Hippocampal formation (tissue), 2 donors: ENCODE measurements around the gene FAM72A.
"Not testable (repeated sequence)": the region's sequence is repeated elsewhere in the genome, so short reads cannot be mapped to it uniquely, and the experiment has no call there.

Experiments
- DNase-seq, 2 donors: peaks; one replicate each; lab custom pipeline; 2025; lab: John Stamatoyannopoulos, UW

Gene FAM72A

DNA sequence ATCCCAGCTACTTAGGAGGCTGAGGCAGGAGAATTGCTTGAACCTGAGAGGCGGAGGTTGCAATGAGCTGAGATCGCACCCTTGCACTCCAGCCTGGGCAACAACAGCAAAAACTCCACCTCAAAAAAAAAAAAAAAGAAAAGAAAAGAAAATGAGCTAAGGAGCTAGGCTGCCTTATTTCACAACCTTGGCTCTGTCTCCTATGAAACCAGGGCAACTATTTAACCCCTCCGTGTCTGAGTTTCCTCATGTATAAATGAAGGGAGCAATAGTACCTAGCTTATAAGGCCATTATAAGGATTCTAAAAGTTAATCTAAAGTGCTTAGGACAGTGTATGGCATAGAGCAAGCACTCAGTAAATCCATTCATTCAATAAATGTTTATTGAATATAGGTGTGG is 32.8 kb downstream of the FAM72A start:
- not testable (repeated sequence) for DNase-seq

DNA sequence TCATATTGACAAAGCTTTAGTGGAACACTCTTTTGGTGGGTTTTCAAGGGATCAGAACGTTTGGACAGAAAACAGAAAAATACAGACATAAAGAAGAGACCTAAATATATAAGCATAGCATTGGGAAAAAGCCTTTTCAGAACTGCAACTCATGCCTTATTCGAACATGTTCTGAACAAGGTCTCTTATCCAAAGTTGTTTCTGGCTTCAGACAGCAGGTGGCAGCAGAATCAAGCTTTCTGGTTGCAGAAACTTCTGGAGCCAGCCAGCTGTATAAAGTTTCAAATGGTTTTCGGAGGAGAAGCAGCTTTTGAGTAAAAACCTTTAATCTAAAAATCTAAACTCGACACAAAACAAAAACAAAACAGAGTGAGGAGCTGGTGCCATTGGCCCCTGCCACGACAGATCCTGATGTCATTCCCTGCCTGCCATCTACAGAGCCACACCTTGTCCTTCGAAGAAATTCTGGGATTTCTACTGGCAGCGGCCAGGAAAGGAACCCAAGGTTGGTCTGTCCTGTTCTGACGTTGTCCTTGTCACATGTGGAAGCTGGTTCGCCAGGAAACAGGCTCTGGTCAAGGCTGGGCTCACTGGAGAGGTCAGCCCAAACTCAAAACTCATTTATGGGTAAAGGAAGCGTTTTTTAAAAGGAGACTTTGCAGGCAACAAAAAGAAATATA is 35.1 kb downstream of the FAM72A start:
- DNase-seq = not testable (repeated sequence)

DNA sequence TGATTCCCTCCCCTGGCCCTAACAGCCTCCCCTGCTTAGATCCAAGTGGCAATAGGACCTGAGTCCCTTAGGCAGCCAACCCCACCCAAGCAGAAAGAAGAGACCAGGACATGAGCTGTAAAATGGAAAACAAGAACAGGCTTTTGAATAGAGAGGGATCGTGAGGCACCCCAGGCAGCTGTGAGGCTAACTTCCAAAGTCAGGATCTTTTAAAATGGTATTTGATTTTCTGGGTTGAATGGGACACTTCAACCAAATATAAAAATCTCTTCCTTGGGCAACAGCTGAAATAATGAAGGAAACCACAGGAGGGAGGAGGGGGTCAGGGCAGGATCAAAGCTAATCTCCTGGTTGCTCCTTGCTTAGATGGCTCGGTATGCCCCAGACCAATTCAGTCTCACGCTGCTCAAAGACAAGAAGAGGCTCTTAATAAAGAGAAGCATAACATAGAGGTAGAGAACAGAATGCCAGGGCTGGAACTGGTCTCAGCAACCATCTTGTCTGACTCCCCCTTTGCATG is 56.8 kb downstream of the FAM72A start:
- DNase-seq = no peak

DNA sequence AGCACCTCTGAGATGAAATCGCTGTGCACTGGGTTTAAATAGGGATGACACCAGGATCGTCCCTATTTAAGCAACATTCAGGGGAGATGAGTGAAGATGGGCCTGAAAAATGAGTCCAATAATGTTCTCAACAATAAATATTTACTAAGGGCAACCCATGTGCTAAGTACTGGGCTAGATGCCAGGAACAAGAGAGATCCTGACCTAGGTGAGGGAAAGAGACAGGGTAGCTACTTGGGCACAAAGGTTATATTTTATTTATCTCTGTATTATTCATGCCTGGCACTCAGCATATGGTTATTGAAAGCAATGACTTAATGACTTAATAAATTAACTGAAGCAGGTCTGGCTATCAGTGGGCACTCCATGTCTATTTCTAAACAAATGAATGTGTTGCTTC is 58.0 kb downstream of the FAM72A start:
- DNase-seq = no peak

DNA sequence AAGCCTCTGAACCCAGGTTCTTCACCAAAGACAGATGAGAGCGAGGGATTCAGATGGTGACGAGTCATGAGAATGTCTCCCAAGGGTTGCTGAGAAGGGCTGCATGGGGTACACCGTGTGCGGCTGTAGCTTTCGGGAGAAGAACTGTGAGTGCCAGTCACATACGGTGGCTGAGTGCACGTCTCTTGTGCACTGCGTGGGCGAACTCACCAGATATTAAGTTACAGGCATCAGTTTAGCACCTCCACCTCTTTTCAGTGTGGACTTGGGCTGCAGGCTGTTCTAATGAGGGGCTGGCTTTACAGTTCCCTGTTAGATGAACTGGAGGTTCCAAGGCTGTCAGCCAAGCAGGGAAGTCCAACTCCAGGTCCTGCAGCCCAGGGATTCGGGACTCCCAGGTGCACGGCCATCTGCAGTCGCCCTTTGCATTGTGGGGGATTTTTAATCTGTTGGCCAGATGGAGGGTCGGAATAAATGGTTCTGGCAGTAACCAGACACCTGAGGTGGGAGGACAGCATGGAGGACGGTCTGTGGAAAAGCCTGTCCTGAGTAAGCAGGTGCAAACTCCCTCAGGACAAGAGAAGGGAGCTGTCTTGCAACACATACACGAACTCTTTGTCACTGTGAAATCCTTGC is 59.0 kb downstream of the FAM72A start:
- DNase-seq = no peak

DNA sequence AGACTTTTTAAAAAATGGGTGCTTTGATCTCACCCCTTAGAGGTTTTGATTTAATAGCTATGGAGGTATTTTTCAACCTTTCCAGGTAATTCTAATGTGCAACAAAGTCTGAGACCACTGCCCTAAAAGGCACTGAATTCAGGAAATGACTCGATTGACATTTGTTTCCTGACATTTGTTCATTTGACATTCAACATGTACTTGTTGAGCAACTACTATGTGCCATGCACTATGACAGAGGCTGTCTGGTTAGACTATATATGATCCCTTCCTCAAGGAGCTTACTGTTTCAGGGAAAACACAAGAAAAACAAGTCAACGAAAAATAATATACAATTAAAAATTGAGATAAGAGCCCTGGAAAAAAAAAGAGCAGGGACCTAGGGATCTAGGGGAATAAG is 59.9 kb downstream of the FAM72A start:
- DNase-seq = no peak

DNA sequence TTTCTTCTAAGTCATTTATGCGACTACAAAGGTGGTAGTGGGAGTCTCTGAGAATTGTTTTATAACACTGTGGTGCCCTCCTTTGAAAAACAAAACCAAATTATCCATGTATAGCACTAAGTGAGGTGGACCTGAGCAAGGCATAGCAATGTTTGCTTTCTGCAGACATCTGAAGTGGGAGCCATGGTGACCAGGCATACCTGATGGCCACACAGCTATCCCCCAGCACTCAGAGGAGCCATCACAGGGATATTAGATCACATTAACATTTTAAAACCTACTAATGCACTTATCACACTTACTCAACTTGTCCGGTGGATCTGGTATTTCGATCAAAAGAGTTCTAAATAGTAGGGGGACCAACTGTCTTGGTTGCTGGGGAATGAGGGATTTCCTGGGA is 60.6 kb downstream of the FAM72A start:
- no peak for DNase-seq

DNA sequence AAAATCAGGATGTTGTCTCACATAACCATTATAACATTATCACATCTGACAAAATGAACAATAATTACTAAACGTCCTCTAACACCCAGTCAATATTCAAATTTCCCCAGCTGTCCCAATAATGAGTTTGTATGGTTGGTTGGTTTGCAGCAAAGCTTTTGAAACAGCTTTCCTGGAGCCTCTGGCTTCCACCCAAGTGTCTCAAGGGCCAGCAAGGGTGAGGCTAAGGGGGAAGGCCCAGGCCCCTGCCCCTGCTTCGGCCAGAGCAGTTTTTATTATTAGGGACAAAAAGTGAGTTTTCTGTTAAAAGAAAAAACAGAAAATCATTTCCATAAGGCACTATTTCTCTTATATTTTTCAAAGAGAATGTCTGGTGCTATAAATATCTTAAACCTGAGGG is 66.4 kb downstream of the FAM72A start:
- no peak for DNase-seq
